Ramos (cell line): ENCODE data around the gene THAP6.
"Not testable (repeated sequence)": the region's sequence is repeated elsewhere in the genome, so short reads cannot be mapped to it uniquely, and the experiment has no call there.

Experiments
- in situ Hi-C: fragments of 300-500 bp; cut with MboI; formaldehyde crosslinking; loops from one replicate; pipeline ENCODE4 v1.14.3; 2022; ENCODE audit warnings: low sequenced_read_pairs; ENCODE audit not compliant: unreplicated experiment

THAP6 gene

GRCh38 chr4:75519452-75519851 is 5.2 kb downstream of the THAP6 start:
- in situ Hi-C loops = not testable (repeated sequence)

GRCh38 chr4:75525086-75525485 is 10.8 kb downstream of the THAP6 start:
- in situ Hi-C loops = no loop called here

GRCh38 chr4:75525910-75526309 is 11.6 kb downstream of the THAP6 start:
- in situ Hi-C loops = no loop called here

- in situ Hi-C loops = no loop called here
These were observed 13.2 kb downstream of the THAP6 start for GRCh38 chr4:75527482-75527881.

GRCh38 chr4:75530556-75531322 is 16.5 kb downstream of the THAP6 start:
- in situ Hi-C loops = no loop called here

- in situ Hi-C loops = not testable (repeated sequence)
These were observed 17.4 kb downstream of the THAP6 start for GRCh38 chr4:75531536-75532143.

GRCh38 chr4:75533339-75533887 is 19.1 kb downstream of the THAP6 start:
- in situ Hi-C loops = not testable (repeated sequence)

GRCh38 chr4:75533926-75534325 is 19.7 kb downstream of the THAP6 start:
- in situ Hi-C loops = not testable (repeated sequence)

GRCh38 chr4:75537308-75537707 is 23.0 kb downstream of the THAP6 start:
- in situ Hi-C loops = not testable (repeated sequence)

GRCh38 chr4:75542824-75543223 is 28.6 kb downstream of the THAP6 start:
- in situ Hi-C loops = no loop called here

GRCh38 chr4:75544220-75544619 is 29.9 kb downstream of the THAP6 start:
- in situ Hi-C loops = not testable (repeated sequence)

- in situ Hi-C loops = no loop called here
These were observed 30.6 kb downstream of the THAP6 start for GRCh38 chr4:75544870-75545269.

- in situ Hi-C loops = no loop called here
These were observed 31.3 kb downstream of the THAP6 start for GRCh38 chr4:75545526-75545925.

- in situ Hi-C loops = no loop called here
These were observed 33.5 kb downstream of the THAP6 start for GRCh38 chr4:75547647-75548387.

GRCh38 chr4:75549019-75549418 is 34.7 kb downstream of the THAP6 start:
- in situ Hi-C loops = no loop called here

GRCh38 chr4:75552452-75552851 is 38.2 kb downstream of the THAP6 start:
- in situ Hi-C loops = no loop called here

GRCh38 chr4:75555294-75556164 is 41.3 kb downstream of the THAP6 start, which contains the start of gene ODAPH:
Gene ODAPH, plus strand, starts transcription at chr4:75556066. Its CDS starts 17 bp downstream, at chr4:75556083.
- in situ Hi-C loops = no loop called here

- in situ Hi-C loops = no loop called here
These were observed 43.4 kb downstream of the THAP6 start for GRCh38 chr4:75557696-75558095.

- in situ Hi-C loops = no loop called here
These were observed 47.5 kb downstream of the THAP6 start for GRCh38 chr4:75561789-75562188.

GRCh38 chr4:75564023-75564422 is 49.8 kb downstream of the THAP6 start:
- in situ Hi-C loops = no loop called here
